Stimulated activated CD8-positive, alpha-beta memory T cell treated with anti-CD3 and anti-CD28 coated beads, Interleukin-12 subunit alpha, Interleukin-12 subunit beta, amount 100 ng/mL, for 24 hours (primary cell): ENCODE results near the gene RCL1.
"Not testable (repeated sequence)": the region's sequence is repeated elsewhere in the genome, so short reads cannot be mapped to it uniquely, and the experiment has no call there.

Experiments
- DNase-seq: peaks from one replicate; pipeline ENCODE4 v3.0.0-alpha.2; 2020; ENCODE audit errors: extremely low read depth

Gene RCL1

DNA sequence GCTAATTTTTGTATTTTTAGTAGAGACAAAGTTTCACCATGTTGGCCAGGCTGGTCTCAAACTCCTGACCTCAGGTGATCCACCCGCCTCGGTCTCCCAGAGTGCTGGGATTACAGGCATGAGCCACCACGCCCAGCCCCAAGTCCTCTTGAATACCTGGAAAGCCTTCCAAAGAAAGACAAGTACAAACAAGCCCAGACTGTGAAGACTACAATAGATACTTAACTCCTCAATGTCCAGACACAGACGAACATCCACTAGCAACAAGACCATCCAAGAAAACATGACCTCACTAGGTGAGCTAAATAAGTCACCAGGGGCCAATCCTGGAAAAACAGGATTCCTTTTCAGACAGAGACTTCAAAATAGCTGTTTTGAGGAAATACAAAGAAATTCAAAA is 9.6 kb upstream of the RCL1 start:
- not testable (repeated sequence) for DNase-seq

DNA sequence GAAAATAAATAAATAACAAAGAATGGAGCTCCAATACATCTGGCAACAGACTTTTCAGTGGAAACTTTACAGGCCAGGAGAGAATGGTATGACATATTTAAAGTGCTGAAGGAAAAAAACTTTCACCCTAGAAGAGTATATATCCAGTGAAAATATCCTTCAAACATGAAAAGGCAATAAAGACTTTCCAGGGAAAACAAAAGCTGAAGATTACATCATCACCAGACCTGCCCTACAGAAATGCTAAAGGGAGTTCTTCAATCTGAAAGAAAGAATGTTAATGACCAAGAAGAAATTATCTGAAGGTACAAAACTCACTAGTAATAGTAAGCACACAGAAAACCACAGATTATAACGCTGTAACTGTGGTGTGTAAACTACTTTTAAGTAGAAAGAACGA is 8.3 kb upstream of the RCL1 start:
- DNase-seq: no peak

DNA sequence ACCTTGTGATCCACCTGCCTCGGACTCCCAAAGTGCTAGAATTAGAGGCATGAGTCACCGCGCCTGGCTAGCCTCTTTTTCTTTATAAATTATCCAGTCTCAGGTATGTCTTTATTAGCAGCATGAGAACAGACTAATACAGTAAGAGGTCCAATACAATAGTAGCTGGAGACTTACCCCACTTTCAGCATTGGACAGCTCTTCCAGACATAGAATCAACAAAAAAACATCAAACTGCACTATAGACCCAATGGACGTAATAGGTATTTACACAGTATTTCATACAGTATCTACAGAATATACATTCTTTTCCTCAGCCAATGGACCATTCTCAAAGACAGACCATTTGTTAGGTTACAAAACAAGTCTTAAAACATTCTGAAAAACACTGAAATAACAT is 6.1 kb upstream of the RCL1 start:
- no peak for DNase-seq

DNA sequence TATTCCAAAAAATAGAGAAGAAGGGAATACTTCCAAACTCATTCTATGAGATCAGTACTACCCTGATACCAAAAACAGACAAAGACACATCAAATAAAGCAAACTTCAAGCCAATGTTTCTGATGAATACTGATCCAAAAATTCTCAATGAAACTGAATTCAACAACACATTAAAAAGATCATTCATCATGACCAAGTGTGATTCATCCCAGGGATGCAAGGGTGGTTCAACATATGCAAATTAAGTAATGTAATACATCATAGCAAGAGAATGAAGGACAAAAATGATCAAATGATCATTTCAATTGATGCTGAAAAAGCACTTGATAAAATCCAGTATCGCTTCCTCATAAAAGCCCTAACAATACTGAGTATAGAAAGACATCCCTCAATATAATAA is 4.9 kb upstream of the RCL1 start:
- DNase-seq: no peak

DNA sequence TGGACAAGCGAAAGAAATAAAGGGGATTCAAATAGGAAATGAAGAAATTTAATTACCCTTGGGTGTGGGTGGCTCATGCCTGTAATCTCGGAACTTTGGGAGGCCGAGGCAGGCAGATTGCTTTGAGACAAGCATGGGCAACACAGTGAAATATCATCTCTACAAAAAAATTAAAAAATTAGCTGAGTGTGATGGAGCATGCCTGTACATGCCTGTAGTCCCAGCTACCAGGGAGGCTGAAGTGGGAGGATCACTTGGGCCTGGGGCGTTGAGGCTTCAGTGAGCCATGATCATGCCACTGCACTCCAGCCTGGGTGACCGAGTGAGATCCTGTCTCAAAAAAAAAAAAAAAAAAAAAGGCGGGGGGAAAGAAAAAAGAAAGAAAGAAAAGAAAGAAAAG is 4.0 kb upstream of the RCL1 start:
- no peak for DNase-seq

DNA sequence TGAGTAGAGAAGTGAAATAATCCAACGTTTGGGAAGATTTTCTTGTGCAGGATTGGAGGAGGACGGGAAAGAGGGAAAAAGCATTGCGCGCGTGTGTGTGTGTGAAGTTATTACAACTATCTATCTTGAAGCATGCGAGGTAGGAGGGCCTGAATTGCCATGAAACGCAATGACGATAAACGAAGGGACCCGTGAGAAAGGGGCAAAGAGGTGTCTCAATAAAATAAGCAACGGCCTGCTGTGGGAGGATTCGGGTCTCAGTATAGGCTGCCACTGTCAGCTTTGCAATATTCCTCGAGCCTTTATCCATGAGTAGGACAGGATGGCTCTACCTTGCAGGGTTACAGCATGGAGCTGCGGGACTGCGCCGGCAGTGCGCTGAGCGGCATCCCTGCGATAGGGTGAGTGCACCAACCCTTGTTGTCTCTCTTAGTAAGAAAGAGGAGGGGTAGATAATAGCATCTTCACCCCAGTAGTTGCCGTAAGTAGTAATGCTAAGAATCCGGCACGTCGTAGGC is 631 bp upstream of the RCL1 start:
- no peak for DNase-seq

DNA sequence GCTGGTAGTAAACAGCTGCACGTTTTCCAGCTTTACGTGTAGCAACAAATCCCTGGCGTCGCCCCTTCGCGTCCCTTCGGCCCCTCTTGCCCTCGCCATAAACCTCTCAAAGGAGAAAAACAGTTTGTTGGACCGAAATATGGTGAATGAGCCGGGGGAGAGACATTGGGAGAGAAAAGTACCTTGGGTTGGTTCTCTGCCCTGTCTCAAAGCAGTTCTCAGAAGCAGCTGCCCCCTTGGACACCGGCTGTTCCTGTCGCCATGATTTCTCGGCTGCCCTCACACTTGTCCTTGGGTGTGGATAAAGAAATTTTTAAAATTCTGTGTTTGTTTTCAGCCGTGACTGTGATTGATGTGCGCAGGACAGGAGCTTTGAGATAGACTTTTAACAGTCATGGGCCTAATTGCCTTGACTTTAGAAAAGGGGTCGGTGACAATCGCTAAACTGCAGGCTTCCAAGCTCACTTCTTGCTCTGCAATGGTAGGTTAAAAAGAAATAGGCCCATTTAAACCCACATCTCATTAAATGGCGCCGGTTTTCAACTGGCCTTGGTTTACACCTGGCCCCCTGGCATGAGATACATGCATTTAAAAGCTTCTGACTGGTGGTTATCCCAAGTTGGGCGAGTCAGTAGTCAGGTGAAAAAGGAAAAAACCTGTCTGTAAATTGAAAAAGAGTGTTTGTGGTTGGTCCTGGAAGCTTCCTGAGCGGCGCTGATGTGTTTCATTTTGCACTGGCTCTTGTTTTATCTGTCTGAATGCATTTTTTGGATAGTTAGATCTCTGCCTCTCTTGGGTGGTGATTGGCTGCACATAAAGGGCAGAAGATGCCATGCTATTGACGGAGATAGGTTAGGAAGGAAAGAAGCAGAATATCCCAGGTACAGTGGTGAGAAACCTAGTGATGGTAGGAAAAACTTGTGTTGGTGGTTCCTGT is 983 bp downstream of the RCL1 start:
- no peak for DNase-seq

DNA sequence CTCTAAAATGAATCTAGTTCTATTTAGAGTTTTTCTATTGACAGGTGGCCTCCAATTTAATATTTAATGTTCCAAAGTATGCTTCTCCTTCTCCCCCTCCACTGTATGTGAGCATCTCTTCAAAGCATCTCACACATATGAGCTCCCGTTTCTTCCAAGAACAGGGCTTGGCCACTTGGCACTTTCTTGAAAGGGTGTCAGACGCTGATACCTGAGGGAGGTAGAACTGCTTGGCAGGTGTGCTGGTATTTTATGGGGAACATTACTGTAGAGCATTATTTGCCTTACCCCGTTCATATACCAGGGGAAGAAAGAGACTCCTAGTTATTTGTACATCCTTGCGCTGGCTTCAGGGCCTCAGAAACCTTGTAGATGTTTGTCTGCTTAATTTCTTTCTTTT is 1.9 kb downstream of the RCL1 start:
- no peak for DNase-seq

DNA sequence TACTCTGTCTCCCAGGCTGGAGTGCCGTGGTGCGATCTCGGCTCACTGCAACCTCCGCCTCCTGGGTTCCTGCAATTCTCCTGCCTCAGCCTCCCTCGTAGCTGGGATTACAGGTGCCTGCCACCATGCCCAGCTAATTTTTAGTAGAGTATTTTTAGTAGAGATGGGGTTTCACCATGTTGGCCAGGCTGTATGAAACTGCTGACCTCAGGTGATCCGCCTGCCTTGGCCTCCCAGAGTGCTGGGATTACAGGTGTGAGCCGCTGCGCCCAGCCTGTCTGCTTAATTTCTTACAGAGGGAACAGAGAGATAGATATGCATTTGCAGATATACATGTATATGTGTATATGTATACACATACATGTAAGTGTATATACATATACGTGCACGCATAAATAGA is 2.4 kb downstream of the RCL1 start:
- not testable (repeated sequence) for DNase-seq

DNA sequence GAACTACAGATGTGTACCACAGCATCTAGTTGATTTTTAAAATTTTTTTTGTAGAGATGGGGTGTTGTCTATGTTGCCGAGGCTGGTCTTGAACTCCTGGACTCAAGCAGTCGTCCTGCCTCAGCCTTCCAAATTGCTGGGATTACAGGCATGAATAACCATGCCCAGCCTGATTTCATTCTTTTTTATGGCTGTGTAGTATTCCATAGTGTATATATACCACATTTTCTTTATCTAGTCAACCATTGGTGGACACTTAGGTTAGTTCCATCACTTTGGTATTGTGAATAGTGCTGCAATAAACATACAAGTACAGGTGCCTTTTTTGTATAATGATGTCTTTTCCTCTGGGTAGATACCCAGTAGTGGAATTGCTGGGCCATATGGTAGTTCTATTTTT is 3.8 kb downstream of the RCL1 start:
- DNase-seq: no peak

DNA sequence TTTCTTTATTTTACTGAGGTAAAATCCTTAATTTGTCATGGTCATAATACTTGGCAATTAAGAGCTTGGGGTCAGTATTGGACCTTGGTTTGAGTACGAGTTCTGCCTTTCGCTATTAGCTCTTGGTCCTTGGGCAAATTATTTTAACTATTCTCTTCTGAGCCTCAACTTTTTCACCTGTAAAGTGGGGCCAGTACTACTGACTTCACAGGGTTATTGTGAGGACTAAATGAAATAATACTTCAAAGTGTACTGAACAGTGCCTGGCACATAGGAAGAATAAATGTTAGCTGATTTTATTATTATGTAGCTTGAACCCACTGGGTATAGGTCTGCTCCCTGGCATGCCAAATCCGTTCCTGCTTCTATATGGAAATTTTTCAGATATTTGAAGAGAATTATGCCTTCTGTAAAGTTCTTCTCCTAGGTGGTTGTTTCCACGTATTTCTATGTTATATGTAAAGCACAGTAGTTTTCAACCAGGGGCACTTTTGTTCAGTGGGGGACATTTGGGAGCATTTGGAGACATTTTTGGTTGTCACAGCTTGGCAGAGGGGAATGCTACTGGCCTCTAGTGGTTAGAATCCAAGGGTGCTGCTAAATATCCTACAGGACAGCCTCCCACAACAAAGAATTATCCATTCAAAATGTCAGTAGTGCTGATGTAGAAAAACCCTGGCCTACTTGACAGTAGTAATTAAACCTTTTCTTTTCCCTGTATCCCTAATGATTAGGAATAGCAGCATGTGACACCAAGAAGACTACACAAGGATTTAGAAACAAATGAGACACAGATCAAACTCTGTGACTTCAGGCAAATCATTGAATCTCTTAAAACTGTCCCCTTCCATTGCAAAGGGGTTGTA is 4.5 kb downstream of the RCL1 start:
- DNase-seq: no peak

DNA sequence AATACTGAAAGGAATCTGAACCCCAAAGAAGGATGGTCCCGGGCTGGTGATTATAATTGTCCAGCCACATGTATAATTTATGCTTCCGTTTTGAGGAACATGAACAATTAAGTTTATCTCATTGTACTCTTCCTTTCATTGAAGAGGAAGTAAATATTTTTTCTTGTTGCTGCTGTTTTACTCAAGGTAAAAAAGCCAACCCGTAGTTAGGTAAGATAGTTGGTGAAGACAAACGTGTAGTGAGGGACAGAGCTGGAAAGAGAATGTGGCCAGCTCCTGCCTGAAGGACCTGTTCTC is 5.1 kb downstream of the RCL1 start:
- DNase-seq: no peak

DNA sequence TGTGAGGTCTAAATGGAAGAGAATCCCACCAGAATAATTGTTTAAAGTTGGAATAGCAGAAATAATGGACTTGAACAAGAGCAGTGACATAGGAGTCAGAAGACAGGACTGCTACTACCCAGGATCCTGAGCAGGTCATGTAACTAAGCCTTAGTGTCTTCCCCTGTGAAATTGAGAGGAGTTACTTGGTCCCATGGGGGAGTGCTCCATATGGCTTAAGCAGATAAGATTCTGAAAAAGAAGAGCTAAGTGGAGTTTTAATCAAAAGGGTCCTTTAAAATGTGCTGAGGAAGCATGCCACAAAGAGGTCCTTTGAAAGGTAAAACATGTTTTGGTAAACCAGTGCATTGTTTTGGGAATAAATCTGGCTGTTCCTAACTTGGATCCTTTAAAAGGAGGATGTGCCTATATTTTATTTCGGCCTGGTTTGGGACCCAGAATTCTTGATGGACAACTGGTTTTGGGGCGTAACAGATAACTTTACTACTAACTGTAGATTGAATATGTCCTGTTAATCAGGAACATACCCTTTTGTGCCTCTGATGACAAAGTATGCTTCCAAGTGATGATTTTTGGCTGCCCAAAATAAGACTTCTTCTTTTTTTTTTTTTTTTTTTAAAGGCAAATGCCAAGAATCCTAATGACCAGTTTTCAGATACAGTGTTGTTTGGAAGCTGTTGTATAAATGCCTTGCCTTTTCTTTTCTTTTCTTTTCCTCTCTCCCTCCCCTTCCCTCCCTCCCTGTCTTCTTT is 5.7 kb downstream of the RCL1 start:
- no peak for DNase-seq

DNA sequence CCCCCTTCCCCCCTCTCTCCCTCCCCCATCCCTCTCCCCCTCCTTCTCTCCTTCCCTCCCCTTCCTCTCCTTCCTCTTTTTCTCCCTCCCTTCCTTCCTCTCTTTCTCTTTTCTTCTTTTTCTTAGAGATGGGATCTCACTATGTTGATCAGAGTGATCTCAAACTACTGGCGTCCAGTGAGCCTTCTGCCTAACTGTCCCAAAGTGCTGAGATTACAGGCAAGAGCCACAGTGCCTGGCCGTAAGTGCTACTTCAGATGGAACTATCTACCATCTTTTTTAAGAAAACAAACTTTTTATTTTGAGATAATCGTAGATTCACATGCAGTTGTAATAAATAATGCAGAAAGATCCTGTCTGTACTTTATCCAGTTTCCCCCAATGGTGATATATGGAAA is 6.3 kb downstream of the RCL1 start:
- no peak for DNase-seq

DNA sequence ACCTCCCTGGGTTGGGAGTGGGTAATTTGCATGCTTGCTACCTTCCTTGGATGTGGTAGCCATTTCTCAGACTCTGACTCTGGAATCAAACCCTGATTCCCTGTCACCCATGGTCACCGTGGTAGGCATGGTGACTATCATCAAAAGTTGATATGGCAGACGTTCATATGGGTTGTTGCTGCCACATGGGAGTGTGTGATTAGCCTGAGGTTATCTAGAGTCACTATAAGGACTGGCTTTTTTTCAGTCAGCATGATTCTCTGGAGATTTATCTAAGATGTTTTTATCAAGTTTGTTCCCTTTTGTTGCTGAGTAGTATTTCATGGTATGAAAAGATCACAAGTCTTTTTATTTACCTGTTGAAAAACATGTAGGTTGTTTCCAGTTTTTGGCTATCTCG is 7.0 kb downstream of the RCL1 start:
- DNase-seq: no peak

DNA sequence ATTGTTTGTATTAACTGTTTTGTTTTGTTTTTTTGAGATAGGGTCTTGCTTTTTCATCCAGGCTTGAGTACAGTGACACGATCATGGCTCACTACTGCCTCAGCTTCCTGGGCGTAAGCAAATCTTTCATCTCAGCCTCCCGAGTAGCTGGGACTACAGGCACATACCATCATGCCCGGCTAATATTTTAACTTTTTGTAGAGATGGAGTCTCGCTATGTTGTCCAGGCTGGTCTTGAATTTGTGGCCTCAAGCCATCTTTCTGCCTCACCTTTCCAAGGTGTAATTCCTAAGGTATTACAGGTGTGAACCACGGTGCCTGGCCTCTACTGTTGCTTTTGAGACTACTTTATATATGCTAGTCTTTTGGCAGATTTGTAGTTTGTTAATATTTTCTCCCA is 8.4 kb downstream of the RCL1 start:
- no peak for DNase-seq

DNA sequence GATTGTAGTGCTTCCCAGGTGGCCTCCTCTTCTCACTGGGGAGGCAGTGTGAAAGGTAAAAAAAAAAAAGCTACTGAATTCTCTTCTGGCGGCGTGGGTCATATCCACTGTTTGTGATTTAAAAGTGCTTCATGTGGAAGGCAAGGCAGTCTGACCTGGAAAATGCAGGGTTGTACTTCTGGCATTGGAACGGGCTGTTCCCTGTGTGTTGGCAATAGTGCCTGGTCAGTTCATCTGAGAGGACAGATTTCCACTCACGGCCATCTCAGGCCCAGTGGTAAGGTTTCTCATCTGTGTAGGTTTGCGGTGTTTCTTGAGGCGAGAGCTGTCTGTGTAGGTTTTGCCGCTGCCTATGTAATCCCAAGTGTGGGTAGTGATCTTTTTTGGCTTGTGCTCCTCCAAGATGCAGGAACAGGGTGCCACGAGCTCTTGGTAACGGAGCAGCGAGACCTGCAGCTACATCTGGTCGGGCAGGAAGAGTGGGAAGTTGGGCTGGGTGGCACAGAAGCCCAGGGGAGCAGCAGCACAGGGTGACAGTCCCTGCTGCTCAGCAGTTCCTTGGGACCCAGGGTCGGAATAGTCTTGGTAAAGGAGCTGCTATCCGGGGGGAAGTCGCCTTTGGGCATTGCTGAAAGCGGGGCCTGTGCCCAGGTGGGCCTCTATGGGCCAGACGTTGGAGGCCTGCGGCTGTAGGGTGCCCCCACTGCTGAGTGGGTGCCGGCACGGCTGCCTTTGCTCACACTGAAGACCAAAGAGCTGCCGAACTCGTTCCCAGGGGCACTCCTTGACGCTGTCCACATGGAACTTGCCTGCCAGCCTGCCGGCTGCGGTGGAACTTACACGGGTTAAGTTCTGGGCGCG is 11.2 kb downstream of the RCL1 start:
- no peak for DNase-seq

DNA sequence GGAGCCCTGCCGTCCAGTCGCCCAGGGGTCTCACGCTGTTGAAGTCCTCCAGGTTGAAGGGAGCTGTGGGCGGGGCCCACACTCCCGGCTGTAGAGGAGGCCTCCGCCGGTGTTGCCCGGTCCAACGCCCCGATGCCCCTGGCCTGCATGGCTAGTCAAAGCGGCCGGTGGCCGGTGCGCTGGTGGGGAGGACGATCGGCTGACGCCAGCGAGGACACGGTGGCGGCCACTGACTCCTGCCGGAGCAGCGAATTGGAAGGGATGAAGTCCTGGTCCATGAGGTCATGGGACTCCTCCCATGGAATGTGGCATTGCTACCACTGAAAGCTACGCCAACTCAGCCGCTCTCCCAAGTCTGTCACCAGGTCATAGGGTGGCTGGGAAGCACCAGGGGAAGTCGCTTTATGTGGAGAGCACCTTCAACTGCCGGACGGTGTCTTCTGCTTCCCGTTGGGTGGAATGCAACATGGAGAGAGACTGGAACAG is 11.8 kb downstream of the RCL1 start:
- DNase-seq: no peak

DNA sequence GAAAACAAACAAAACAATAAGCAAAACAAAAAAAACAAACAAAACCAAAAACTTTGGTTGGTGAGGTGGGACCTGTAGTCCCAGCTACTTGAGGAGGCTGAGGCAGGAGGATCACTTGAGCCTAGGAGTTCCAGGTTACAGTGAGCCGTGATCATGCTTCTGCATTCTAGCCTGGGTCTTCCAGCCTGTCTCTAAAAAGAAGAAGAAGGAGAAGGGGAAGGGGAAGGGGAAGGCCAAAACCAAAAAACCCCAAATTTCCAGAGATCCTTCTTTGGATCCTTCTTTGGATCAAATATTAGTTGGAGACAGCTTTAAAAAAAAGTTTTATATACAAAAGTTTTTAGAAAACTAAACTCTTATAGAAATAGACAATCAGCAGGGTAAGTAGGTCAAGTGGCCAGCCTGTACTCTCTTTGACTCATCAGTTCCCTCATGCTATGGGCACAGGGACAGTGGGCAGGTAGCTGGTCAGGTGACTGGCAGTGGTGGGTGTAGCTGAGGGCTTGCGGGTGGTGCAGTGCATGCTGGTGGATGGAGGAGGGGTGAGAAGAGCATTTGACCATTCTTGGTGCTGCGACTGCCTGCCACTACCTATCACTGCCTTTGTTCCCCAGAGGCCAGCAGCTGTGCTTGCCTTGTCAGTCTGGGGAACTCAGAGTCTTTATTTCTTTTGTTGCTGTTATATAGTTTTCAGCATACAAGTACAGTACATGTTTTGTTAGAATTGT is 12.6 kb downstream of the RCL1 start:
- no peak for DNase-seq

DNA sequence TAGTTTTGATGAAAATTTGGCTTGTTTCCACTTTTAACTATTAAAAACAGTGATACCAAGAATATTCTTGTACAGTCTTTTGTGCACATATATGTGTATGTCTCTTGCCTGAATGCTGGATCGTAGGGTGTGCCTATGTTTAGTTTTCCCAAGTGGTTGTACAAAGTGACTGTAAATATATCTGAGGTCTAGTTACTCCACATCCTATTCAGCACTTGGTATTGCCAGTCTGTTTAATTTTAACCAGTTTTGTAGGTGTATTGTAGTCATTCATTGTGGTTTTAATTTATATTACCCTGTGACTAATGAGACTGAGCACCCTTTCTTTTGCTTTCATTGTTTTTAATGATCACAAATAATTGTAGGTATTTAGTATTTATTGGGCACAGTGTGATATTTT is 17.8 kb downstream of the RCL1 start:
- DNase-seq: no peak
